Measurements from ENCODE around the gene FAM174B.

FAM174B gene

GRCh38 chr15:92599394-92599970 lies 56.1 kb downstream of the FAM174B start:
- DNase-seq (ENCODE audit: low spot score), result no peak

- DNase-seq (ENCODE audit: low spot score), result no peak
Observed at GRCh38 chr15:92597548-92597947, 58.0 kb downstream of the FAM174B start.

GRCh38 chr15:92596623-92597022 lies 59.0 kb downstream of the FAM174B start:
- no peak for DNase-seq (ENCODE audit: low spot score)

- DNase-seq (ENCODE audit: low spot score), result no peak
Observed at GRCh38 chr15:92595506-92596381, 59.8 kb downstream of the FAM174B start.

GRCh38 chr15:92591275-92591674 lies 64.3 kb downstream of the FAM174B start:
- no peak for DNase-seq (ENCODE audit: low spot score)

GRCh38 chr15:92586966-92587365 lies 68.6 kb downstream of the FAM174B start:
- no peak for DNase-seq (ENCODE audit: low spot score)

GRCh38 chr15:92586383-92586942 lies 69.1 kb downstream of the FAM174B start:
- DNase-seq (ENCODE audit: low spot score), result no peak

GRCh38 chr15:92584105-92584504 lies 71.5 kb downstream of the FAM174B start:
- DNase-seq (ENCODE audit: low spot score), result no peak

GRCh38 chr15:92583096-92584034 lies 72.2 kb downstream of the FAM174B start:
- no peak for DNase-seq (ENCODE audit: low spot score)

- DNase-seq (ENCODE audit: low spot score), result no peak
Observed at GRCh38 chr15:92582206-92582605, 73.4 kb downstream of the FAM174B start.

- DNase-seq (ENCODE audit: low spot score), result no peak
Observed at GRCh38 chr15:92580933-92581445, 74.6 kb downstream of the FAM174B start.

- no peak for DNase-seq (ENCODE audit: low spot score)
Observed at GRCh38 chr15:92580521-92580920, 75.1 kb downstream of the FAM174B start.

- DNase-seq (ENCODE audit: low spot score), result no peak
Observed at GRCh38 chr15:92579931-92580470, 75.6 kb downstream of the FAM174B start.

- no peak for DNase-seq (ENCODE audit: low spot score)
Observed at GRCh38 chr15:92579486-92579885, 76.1 kb downstream of the FAM174B start.

GRCh38 chr15:92578096-92578835 lies 77.3 kb downstream of the FAM174B start:
- peak; percentile 3 for DNase-seq (ENCODE audit: low spot score)

GRCh38 chr15:92576597-92577200 lies 78.9 kb downstream of the FAM174B start:
- no peak for DNase-seq (ENCODE audit: low spot score)

GRCh38 chr15:92574566-92574965 lies 81.0 kb downstream of the FAM174B start:
- no peak for DNase-seq (ENCODE audit: low spot score)

- DNase-seq (ENCODE audit: low spot score), result no peak
Observed at GRCh38 chr15:92574161-92574560, 81.4 kb downstream of the FAM174B start.

GRCh38 chr15:92571824-92572223 lies 83.8 kb downstream of the FAM174B start:
- no peak for DNase-seq (ENCODE audit: low spot score)

- no peak for DNase-seq (ENCODE audit: low spot score)
Observed at GRCh38 chr15:92570391-92570790, 85.2 kb downstream of the FAM174B start.
